ENCODE results near the gene F7.

DNA sequence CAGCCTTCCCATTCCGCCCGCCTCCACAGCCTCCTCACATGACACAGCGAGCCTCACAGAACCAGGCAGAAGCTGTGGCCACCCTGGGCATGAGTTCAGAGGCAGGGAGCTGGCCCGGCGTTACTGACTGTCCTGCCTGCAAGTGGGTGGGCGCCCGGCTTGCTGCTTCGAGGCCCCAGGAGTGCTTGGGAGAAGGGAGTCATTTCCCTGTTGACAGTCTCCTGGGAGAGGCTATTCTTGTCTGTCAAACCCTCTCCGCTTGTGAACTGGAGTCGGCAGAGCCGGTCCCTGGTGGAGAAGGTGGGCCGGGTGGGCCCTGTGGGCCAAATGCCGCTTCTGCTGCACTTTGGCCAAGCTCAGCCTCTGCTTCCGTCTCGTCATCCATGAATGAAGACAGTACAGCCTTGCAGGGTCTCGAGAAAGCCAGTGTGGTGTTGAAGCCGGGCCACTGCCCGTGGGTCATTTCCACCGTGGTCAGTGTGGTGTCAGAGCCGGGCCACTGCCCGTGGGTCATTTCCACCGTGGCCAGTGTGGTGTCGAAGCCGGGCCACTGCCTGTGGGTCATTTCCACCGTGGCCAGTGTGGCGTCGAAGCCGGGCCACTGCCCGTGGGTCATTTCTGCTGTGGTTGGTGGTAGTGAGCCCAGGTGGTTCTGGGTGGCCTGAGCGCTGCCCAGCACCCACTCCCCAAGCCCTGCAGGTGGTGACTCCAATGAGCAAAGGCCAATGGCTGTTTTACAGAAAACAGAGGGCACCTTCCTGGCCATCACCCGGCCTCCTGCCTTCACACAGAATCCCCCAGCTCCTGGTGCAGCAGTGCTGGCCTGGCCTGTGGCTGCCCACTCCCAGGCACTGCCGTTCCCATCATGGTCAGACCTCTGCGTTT, 13.5 kb upstream of the F7 start:
- TF ChIP-seq CTCF (IDR thresholded peaks at IDR 0.05) (no peak), POLR2A (IDR thresholded peaks at IDR 0.05) (no peak)
